DND-41 (cell line): ENCODE results near the gene SREBF2.

Experiments used
- CTCF ChIP-seq: IDR thresholded peaks from 2 replicates; pipeline ENCODE4 v1.5.1; 2012; ENCODE audit warnings: borderline replicate concordance, low read length, moderate library complexity, mild to moderate bottlenecking; ENCODE audit not compliant: poor library complexity, severe bottlenecking; ENCODE audit errors: extremely low read depth
- EZH2 ChIP-seq: IDR thresholded peaks from 3 replicates; pipeline ENCODE4 v1.6.1; 2012; ENCODE audit warnings: borderline replicate concordance, low read depth, mild to moderate bottlenecking, moderate library complexity, low read length, inconsistent platforms; ENCODE audit not compliant: severe bottlenecking

- TF ChIP-seq CTCF = no peak
- no peak for TF ChIP-seq EZH2
Measured at GRCh38 chr22:41880653-41881052, 47.7 kb downstream of the SREBF2 start.
